Measurements from ENCODE around the gene ACY1.

GRCh38 chr3:51983578-51984268 is 388 bp downstream of the ACY1 start:
- TF ChIP-seq CTCF (IDR thresholded peaks at IDR 0.05; ENCODE audit: extremely low read depth in 1 of 2, insufficient read depth in 1 of 2, low read depth in 1 of 2, low read length in 2 of 2), result no peak
- no peak for TF ChIP-seq POLR2A (IDR thresholded peaks at IDR 0.05; ENCODE audit: low read depth, low read length)
- no peak for TF ChIP-seq MYC (IDR thresholded peaks at IDR 0.05; ENCODE audit: low read depth, low read length)
- no peak for TF ChIP-seq POLR2AphosphoS5 (IDR thresholded peaks at IDR 0.05; ENCODE audit: insufficient read depth, low read depth, low read length)
- no peak for TF ChIP-seq FOS (IDR thresholded peaks at IDR 0.05; ENCODE audit: borderline replicate concordance, insufficient read depth, low read length)
- no peak for TF ChIP-seq GATA2 (IDR thresholded peaks at IDR 0.05; ENCODE audit: insufficient read depth, insufficient read length, low read depth, low read length)

Measured in endothelial cell of umbilical vein (primary cell).